GM10266 (cell line): ENCODE measurements around the gene OSBPL7.

Source experiments
- DNase-seq: peaks from one replicate; pipeline ENCODE4 v3.0.0; 2012; ENCODE audit errors: extremely low spot score
- CTCF ChIP-seq: IDR thresholded peaks from 2 replicates; pipeline ENCODE4 v1.5.1; 2012; ENCODE audit warnings: mild to moderate bottlenecking, low read depth; ENCODE audit not compliant: control insufficient read depth, insufficient read depth; ENCODE audit errors: missing control alignments

Gene OSBPL7

DNA sequence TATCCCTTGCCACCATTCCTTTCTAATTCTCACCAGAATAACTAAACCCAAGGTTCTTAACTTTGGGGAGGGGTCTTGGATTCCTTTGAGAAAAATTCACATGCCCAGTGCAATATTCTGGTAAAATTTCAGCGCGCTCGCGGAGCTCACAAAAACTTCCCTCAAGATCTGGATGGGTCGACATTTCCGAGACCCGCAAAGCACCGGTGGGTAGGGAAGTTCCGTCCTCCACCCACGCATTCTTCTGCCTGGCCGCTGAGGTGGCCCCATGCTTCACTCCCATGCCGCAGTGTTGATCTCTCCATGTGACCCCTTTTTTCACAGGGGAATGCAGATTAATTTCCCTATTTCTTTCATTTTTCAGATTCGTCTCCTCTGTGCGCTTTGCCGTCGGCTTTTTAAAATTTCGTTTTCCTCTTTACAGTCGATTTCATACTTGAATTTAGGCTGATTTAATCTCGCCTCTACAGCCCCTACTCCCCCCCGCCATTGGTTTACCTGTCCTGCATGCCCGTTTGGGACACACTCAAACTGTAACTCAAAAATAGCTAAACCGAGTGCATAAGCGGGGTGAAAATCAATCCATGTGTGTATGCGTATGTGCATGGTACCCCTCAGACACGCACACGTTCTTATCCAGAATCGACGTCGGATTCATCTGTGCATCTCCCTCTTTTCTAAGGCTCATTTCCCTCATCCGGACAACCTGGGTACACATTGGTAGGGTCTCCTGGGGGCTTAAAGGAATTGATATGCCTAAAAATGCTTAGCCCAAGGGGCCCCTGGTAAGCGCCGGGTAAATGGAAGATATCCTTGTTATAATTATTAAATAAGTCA lies 30.7 kb upstream of the OSBPL7 start:
- no peak for DNase-seq
- no peak for TF ChIP-seq CTCF

- TF ChIP-seq CTCF: no peak
- no peak for DNase-seq
Measured at GRCh38 chr17:47851764-47852112, 30.1 kb upstream of the OSBPL7 start.

DNA sequence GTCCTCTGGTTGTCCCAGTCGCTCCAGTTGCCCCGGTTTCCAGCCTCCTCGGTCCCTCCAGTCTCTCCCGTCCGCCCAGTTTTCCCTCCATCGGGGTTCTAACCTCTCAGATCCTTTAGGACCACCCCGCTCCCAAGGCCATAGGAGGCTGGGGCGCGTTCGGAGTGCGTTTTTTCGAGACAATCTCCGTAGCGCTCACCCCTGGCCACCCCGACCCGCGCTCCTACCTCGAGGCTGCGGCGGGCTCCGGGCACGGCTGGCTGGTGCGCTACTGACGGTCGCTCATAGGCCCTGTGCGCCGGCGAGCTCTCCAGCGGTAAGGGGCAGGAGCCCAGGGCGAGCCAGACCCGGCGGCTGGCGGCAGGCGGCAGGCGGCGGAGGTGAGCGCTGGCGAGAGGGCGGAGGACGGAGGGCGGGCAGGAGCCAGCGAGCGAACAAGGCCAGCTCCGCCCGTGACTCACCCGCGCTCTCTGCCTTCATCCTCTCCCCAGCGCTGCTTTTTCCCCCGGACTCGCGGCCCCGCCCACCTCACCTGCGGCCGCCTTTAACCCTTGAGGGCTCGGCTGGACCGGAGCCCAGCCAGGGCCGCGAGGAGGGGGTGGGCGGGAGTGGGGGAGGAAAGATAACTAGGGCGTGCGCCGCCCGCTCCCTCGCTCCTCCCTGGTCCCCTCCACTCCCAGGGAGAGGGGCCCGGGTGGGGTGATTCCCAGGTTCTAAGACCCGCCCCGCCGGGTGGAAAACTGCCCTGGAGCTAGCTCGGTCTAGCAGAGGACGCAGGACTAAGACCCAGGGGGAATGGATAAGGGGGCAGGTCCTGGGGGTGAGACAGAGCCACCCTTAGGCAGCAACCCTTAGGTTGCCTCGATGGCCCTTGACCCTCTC lies 29.3 kb upstream of the OSBPL7 start, which contains the start of gene SP6:
Gene SP6, minus strand, starts transcription at position 472 of the 882 bp plus-strand sequence. CDS start 2,734 bp downstream, outside the sequence.
- no peak for TF ChIP-seq CTCF
- peak; percentile 58 for DNase-seq

- TF ChIP-seq CTCF: no peak
Measured at GRCh38 chr17:47850373-47850691, 28.7 kb upstream of the OSBPL7 start.

DNA sequence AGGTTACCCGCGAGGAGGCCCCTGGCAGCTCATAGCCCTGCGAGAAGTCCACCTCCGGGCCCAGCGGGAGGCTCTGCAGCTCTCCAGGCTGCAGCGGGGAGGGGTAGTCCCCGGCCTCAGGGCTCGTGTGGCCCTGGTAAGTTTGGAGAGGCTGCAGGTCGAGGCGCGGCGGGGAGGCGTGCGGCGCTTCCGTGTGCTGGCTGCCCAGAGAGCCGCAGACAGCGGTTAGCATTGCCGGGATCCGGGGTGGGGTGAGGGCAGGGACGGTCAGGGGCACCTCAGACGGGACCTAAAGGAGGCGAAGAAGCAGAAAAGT lies 26.6 kb upstream of the OSBPL7 start:
- no peak for TF ChIP-seq CTCF
- no peak for DNase-seq

More at GRCh38 chr17:47850373-47850691, 28.7 kb upstream of the OSBPL7 start:
- DNase-seq: no peak

GRCh38 chr17:47847341-47848197 lies 26.0 kb upstream of the OSBPL7 start:
- DNase-seq: no peak
- TF ChIP-seq CTCF: peak; percentile 40
